ENCODE measurements around the gene SNCB. TPM values are rescaled to one million over a fixed set of nuclear protein-coding genes. Genes with fewer than 3 reads are reported as not detected.

SNCB gene
- total and polyA plus RNA-seq, 3 donors from 2014 or later, result 0.31 to 0.74 (median 0.62) TPM

- TF ChIP-seq POLR2A (IDR thresholded peaks at IDR 0.05) (no peak), CTCF (IDR thresholded peaks at IDR 0.05) (no peak)
- Histone ChIP-seq H3K4me1 (no peaks in the 10 kb centered on the region), H3K9me3 (no peaks in the 10 kb centered on the region), H3K36me3 (ENCODE audit: low read depth, missing control alignments) (no peaks in the 10 kb centered on the region), H3K27ac (no peak overlapping the region), H3K27me3 (no peaks in the 10 kb centered on the region), H3K4me3 (no peak overlapping the region)
- 53 to 54% methylated on average over 4 of the region's 4 CpGs for WGBS, 2 donors
- DNase-seq, result no peak
- intact Hi-C loops (cut with DNase I; ENCODE audit: low total_unique reads), result loop anchor here (10.0 kb wide), 1 partner anchor 93 kb away; the partner anchor contains the start of gene CDHR2
Measured at GRCh38 chr5:176637556-176637955, 7.2 kb upstream of the SNCB start.

GRCh38 chr5:176636426-176636825 is 6.1 kb upstream of the SNCB start:
- TF ChIP-seq POLR2A (IDR thresholded peaks at IDR 0.05) (no peak), CTCF (IDR thresholded peaks at IDR 0.05) (no peak)
- no peak overlapping the region for H3K27ac ChIP-seq
- H3K4me3 ChIP-seq, result no peak overlapping the region
- no peaks in the 10 kb centered on the region for H3K27me3 ChIP-seq
- no peak for DNase-seq
- H3K36me3 ChIP-seq (ENCODE audit: low read depth, missing control alignments), result no peaks in the 10 kb centered on the region
- no peaks in the 10 kb centered on the region for H3K4me1 ChIP-seq
- 61 to 62% methylated on average over 9 of the region's 9 CpGs for WGBS, 2 donors
- H3K9me3 ChIP-seq, result no peaks in the 10 kb centered on the region
- intact Hi-C loops (cut with DNase I; ENCODE audit: low total_unique reads), result loop anchor here (10.0 kb wide), 1 partner anchor 92 kb away; the partner anchor contains the start of gene CDHR2

GRCh38 chr5:176633598-176633997 is 3.3 kb upstream of the SNCB start:
- no peak for DNase-seq
- Histone ChIP-seq H3K27ac (no peak overlapping the region), H3K36me3 (ENCODE audit: low read depth, missing control alignments) (no peaks in the 10 kb centered on the region), H3K27me3 (no peaks in the 10 kb centered on the region), H3K4me1 (peaks cover 9% of the 10 kb centered on the region), H3K4me3 (no peak overlapping the region), H3K9me3 (no peaks in the 10 kb centered on the region)
- TF ChIP-seq POLR2A (IDR thresholded peaks at IDR 0.05) (no peak), CTCF (IDR thresholded peaks at IDR 0.05) (no peak)
- intact Hi-C loops (cut with DNase I; ENCODE audit: low total_unique reads), result loop anchor here (10.0 kb wide), 1 partner anchor 89 kb away; the partner anchor contains the start of gene CDHR2
- 35 to 37% methylated on average over 6 of the region's 6 CpGs for WGBS, 2 donors

- H3K27ac ChIP-seq, result no peak overlapping the region
- TF ChIP-seq POLR2A (IDR thresholded peaks at IDR 0.05), result no peak
- no peak for TF ChIP-seq CTCF (IDR thresholded peaks at IDR 0.05)
- DNase-seq, result no peak
- no peaks in the 10 kb centered on the region for H3K9me3 ChIP-seq
- H3K4me1 ChIP-seq, result peaks cover 9% of the 10 kb centered on the region
- no peak overlapping the region for H3K4me3 ChIP-seq
- no peaks in the 10 kb centered on the region for H3K36me3 ChIP-seq (ENCODE audit: low read depth, missing control alignments)
- intact Hi-C loops (cut with DNase I; ENCODE audit: low total_unique reads), result loop anchor here (10.0 kb wide), 1 partner anchor 88 kb away; the partner anchor contains the start of gene CDHR2
- WGBS, 2 donors, result 76 to 84% methylated on average over 2 of the region's 2 CpGs
- H3K27me3 ChIP-seq, result no peaks in the 10 kb centered on the region
Measured at GRCh38 chr5:176632745-176633144, 2.4 kb upstream of the SNCB start.
